ENCODE results near the gene TRAF3IP1.

DNA sequence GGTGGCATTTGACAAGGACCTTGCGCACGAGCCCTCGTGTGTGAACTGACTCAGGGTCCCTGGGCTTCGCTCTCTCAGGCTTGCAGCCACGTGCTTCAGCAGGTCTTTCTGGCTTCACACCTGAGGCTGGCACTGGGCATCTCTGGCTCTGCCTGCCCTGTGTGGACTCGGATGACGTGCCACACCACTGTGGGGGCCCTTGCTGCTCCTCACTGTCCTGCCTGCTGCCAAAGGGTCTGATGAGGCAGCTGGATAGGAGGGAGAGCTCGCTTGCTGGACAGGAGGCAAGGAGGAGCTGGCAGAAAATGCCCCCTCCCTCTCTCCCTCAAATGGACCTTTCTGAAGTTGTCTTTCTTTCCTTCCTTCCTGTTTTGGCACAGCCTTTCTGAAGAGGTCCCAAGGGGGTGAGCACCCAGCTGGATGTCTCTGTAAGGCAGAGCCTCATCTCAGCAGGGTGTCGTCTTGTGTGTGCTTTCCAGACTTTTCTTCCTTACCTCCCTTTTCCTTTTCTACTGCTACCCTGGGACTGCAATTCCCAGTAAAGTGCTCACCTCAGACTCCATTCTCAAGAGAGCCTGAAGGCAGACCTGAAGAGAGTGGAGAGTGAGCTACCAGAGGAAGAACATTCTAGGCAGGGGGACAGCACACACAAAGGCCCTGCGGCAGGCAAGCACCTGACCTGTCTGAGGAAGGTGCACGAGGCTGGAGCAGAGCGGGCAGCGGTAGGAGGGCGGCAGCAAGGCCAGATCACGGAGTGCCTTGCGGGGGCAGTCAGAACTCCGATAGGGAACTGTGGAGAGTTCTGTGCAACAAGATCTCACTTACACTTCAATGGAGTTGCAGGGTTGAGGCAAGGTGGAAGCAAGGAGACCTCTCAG lies 37.2 kb upstream of the TRAF3IP1 start:
- no peak for TF ChIP-seq ESRRG (CRISPR knock-in tag; IDR thresholded peaks at IDR 0.05)
- TF ChIP-seq POU6F1 (CRISPR knock-in tag; IDR thresholded peaks at IDR 0.05; ENCODE audit: borderline replicate concordance, low read depth): no peak
- no peak for TF ChIP-seq PPARA (CRISPR knock-in tag; IDR thresholded peaks at IDR 0.05; ENCODE audit: borderline replicate concordance)
- TF ChIP-seq, protein P1, sequence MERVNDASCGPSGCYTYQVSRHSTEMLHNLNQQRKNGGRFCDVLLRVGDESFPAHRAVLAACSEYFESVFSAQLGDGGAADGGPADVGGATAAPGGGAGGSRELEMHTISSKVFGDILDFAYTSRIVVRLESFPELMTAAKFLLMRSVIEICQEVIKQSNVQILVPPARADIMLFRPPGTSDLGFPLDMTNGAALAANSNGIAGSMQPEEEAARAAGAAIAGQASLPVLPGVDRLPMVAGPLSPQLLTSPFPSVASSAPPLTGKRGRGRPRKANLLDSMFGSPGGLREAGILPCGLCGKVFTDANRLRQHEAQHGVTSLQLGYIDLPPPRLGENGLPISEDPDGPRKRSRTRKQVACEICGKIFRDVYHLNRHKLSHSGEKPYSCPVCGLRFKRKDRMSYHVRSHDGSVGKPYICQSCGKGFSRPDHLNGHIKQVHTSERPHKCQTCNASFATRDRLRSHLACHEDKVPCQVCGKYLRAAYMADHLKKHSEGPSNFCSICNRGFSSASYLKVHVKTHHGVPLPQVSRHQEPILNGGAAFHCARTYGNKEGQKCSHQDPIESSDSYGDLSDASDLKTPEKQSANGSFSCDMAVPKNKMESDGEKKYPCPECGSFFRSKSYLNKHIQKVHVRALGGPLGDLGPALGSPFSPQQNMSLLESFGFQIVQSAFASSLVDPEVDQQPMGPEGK (CRISPR knock-in tag; IDR thresholded peaks at IDR 0.05; ENCODE audit: borderline replicate concordance): no peak
- TF ChIP-seq ISL1 (CRISPR knock-in tag; IDR thresholded peaks at IDR 0.05): no peak
- TF ChIP-seq, protein P2, sequence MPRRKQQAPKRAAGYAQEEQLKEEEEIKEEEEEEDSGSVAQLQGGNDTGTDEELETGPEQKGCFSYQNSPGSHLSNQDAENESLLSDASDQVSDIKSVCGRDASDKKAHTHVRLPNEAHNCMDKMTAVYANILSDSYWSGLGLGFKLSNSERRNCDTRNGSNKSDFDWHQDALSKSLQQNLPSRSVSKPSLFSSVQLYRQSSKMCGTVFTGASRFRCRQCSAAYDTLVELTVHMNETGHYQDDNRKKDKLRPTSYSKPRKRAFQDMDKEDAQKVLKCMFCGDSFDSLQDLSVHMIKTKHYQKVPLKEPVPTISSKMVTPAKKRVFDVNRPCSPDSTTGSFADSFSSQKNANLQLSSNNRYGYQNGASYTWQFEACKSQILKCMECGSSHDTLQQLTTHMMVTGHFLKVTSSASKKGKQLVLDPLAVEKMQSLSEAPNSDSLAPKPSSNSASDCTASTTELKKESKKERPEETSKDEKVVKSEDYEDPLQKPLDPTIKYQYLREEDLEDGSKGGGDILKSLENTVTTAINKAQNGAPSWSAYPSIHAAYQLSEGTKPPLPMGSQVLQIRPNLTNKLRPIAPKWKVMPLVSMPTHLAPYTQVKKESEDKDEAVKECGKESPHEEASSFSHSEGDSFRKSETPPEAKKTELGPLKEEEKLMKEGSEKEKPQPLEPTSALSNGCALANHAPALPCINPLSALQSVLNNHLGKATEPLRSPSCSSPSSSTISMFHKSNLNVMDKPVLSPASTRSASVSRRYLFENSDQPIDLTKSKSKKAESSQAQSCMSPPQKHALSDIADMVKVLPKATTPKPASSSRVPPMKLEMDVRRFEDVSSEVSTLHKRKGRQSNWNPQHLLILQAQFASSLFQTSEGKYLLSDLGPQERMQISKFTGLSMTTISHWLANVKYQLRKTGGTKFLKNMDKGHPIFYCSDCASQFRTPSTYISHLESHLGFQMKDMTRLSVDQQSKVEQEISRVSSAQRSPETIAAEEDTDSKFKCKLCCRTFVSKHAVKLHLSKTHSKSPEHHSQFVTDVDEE (CRISPR knock-in tag; IDR thresholded peaks at IDR 0.05): no peak
- TF ChIP-seq, protein P3, sequence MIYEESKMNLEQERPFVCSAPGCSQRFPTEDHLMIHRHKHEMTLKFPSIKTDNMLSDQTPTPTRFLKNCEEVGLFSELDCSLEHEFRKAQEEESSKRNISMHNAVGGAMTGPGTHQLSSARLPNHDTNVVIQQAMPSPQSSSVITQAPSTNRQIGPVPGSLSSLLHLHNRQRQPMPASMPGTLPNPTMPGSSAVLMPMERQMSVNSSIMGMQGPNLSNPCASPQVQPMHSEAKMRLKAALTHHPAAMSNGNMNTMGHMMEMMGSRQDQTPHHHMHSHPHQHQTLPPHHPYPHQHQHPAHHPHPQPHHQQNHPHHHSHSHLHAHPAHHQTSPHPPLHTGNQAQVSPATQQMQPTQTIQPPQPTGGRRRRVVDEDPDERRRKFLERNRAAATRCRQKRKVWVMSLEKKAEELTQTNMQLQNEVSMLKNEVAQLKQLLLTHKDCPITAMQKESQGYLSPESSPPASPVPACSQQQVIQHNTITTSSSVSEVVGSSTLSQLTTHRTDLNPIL (CRISPR knock-in tag; IDR thresholded peaks at IDR 0.05; ENCODE audit: low read depth): no peak
- no peak for TF ChIP-seq ARNTL (CRISPR knock-in tag; IDR thresholded peaks at IDR 0.05; ENCODE audit: borderline replicate concordance, low read depth)
- no peak for TF ChIP-seq ZNF70 (CRISPR knock-in tag; IDR thresholded peaks at IDR 0.05)
- no peak for TF ChIP-seq OSR1 (CRISPR knock-in tag; IDR thresholded peaks at IDR 0.05)
